ENCODE data around the gene GALNT9.
"Not testable (repeated sequence)": the region's sequence is repeated elsewhere in the genome, so short reads cannot be mapped to it uniquely, and the experiment has no call there.

Gene GALNT9

GRCh38 chr12:132279184-132279889 is 50.1 kb downstream of the GALNT9 start:
- no peak for DNase-seq (ENCODE audit: low read depth in 3 of 3)

DNA sequence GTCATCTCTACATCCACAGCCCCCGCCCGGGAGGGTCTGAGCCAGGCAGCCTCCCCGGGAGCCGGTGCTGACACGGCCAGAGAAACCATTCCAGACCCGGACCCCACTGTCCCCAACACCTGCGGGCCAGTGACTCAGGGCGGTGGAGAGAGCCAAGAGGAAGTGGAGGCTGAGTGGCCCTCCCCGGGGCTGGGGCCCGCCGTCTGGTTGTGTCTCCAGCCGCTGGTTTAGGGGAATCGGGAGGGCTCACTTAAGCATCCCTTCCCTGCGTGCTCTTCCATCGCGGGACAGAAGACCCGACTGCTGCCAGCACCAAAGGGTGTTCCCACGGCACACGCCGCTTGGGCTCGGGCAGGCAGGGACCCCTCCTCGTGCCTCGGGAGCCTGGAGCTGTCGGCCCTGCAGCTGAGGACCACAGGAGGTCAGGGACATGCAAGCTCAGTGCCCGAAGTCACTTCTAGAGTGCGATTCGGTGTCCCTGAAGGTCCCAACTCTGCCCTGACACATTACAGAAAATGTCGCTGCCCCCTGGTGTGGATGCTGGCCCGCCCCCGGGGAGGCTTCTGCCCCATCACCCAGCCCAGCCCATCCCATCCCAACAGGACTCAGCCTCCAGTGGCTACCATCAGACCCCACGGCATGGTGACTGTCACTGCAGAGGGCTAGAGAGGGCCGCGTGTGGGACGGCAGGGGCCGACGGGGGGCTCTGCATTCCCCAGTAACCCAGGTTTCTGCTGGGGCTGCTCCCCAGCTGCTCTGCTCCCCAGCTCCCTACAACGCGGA is 50.8 kb downstream of the GALNT9 start:
- no peak for DNase-seq (ENCODE audit: low read depth in 3 of 3)

- DNase-seq (ENCODE audit: low read depth in 3 of 3), result no peak
Observed at GRCh38 chr12:132277949-132278348, 51.4 kb downstream of the GALNT9 start.

DNA sequence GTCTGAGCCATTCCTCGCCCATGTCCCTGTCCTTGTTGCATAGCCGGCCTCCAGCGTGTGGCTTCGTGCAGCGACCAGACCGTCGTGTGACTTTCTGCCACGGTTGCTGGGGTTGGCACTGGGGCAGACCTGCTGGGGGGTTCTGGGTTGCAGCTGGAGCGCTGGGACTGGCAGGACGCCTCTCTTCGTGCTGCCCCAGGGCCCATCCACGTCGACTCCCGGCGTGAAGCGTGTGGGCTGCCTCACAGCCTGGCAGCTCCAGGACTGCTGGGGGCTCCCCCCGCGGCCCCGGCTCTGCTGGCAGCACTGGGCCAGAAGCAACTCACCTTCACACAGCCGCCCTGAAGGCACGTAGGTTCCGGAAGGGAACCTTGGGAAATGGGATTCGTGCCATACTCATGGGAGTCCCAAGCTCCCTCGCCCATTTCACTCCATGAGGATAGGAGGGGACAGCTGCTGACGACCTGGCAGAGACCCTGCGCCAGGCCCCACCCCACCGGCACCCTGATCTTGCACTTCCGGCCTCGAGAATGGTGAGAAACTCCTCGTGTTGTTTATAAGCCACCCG is 51.9 kb downstream of the GALNT9 start:
- DNase-seq (ENCODE audit: low read depth in 3 of 3), result no peak

DNA sequence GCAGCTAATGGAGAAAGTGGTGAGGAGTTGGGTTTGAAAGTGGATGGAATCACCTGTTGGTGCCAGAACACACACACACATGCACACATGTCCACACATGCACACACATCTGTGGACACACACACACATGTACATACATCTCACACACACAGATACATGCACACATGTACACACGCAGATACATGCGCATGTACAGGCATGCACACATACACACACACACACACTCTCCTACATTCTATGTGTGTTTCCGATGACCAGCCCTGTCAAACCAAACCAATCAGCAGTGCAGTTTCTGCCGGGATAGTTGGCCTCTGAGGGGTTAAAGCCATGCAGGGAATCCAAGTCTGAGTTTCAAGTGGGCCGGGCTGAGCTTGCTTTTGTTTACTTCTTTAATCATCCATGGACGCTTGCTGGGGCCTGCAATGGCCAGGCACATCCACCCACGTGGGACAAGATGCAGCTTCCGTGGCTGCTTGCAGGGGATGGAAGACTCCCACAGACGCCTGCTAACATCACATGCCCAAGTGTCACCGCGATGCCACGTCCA is 52.5 kb downstream of the GALNT9 start:
- DNase-seq (ENCODE audit: low read depth in 3 of 3), result no peak

DNA sequence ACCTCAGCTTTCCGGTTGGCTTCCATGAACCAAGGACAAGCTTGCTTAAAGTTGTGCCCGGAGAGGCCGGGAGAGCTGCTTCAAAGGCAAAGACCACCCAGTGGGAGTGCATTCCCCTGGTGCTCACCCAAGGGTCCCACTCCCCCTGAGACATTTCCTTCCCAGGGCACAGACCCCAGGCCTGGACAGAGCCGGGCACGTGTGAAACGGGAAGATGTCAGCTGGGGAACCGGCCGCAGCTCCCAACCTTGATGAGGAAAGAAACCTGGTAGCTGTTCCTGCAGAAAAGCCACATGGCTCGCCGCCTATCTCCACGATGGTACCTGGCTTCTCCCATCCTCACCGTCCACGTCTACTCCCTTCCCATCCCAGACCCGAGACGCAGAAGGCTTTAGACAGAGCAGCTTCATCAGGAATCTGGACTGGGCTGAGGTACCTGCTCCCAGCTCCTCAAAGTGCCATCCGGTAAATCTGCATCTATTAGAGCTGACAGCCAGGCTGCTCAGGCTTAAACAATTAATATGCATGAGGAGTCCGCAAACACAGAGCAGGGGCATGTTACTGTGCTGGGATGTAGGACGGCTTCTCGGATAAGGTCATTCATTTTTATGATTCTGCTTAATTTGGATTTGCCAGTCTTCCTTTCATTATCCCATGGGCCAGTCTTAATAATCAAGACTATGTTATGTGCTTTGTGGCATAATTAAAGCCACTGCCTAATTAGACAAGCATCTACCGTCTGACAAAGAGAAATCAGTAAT is 53.1 kb downstream of the GALNT9 start:
- no peak for DNase-seq (ENCODE audit: low read depth in 3 of 3)

- no peak for DNase-seq (ENCODE audit: low read depth in 3 of 3)
Observed at GRCh38 chr12:132275631-132276030, 53.8 kb downstream of the GALNT9 start.

- DNase-seq (ENCODE audit: low read depth in 3 of 3), result no peak
Observed at GRCh38 chr12:132275110-132275531, 54.3 kb downstream of the GALNT9 start.

GRCh38 chr12:132273992-132274334 is 55.4 kb downstream of the GALNT9 start:
- no peak for DNase-seq (ENCODE audit: low read depth in 3 of 3)

DNA sequence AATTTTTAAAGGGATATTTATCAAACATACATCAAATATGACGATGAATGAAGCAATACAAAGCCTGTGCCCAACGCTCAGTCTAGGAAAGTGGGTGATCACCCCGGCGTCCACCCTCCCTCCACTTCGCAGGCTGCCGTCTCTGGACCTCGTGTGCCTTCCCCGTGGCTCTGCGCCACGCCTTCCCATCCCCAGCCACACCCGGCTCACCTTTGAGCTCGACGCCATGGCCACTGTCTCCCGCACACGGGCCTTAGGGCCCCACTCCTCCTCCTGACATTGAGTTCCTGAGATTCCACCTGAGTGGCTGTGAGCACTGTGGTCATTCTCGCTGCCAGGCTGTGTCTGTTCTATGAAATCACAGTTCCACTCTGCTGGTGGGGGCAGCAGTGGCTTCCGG is 56.7 kb downstream of the GALNT9 start:
- DNase-seq (ENCODE audit: low read depth in 3 of 3), result no peak

DNA sequence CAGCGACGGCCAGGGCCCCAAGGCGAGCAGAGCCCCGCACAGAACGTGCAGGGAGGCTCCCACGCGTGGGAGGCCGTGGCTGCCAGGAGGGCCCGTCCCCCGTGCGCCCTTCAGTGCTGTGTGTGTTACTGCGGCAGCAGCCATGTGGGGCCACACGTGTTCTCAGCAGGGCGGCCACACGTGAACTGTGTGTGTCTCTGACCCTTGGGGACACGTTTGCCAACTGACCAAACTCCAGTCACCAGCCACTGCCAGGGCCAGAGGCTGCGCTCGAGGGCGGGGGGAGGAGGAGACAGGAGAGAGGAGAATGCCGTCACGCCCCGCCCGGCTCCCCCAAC is 57.7 kb downstream of the GALNT9 start:
- DNase-seq (ENCODE audit: low read depth in 3 of 3), result no peak

DNA sequence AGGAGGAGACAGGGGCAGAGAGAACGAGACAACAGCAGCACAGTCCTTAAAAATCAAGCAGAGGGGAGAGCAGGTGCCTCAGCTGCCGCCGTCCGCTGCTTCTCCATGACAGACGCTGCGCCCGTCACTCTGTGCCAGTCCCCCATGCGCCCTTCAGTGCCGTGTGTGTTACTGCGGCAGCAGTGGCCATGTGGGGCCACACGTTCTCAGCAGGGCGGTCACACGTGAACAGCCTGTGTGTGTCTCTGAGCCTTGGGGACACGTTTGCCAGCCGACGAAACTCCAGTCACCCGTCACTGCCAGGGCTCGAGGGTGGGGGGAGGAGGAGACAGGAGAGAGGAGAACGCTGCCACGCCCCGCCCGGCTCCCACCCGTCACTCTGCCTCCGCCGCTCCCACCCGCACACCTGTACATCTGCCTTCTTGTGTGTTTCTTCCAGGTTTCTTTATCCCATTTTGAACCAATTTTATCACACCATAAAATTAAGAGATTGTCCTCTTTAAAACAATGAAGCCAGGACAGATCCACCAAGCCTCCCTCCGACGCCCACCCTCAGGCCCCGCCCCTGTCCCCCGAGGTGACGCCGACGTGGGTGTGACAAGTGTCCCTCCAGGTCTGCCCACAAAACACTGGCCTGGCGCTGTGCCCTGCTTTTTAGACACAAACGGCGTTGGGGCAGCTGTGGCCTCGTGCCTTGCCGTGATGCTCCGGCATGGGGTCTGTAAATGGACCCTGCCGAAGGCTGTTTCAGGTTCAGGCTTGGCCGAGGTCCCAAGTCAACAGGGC is 58.2 kb downstream of the GALNT9 start:
- no peak for DNase-seq (ENCODE audit: low read depth in 3 of 3)

GRCh38 chr12:132270516-132270915 is 58.9 kb downstream of the GALNT9 start:
- DNase-seq (ENCODE audit: low read depth in 3 of 3), result no peak

DNA sequence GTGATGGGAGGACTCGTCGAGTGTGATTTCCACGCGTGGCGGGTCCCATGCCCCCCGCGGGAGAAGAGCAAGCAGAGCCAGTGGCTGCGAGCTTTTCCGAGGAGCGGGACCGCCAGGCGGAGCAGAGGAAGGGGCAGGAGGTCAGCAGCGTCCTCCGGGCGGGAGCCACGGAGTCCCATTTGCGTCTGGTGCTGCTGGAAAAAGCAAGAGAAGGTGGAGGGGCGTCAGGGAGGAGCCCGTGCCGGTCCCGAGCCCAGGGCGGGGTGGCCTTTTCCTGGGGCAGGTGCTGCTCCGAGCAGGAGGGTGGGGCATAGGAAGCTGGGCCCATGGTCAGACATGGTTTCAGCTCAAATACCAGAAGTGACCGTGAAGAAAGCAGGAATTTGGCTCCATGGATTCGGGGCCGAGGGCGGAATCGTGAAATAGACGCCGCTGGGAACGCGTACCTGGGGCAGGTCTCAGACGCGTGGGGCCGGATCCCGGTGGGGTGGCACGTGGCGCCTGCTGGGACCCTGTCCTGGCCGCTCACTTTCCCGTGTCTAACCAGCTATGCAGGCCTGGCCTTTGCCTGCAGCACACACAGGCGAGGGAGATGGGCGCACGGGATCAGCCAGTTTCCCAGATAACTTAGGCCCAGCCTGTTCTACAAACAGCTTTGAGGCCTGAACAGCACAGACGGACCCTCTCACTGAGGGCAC is 60.0 kb downstream of the GALNT9 start:
- DNase-seq (ENCODE audit: low read depth in 3 of 3), result no peak

DNA sequence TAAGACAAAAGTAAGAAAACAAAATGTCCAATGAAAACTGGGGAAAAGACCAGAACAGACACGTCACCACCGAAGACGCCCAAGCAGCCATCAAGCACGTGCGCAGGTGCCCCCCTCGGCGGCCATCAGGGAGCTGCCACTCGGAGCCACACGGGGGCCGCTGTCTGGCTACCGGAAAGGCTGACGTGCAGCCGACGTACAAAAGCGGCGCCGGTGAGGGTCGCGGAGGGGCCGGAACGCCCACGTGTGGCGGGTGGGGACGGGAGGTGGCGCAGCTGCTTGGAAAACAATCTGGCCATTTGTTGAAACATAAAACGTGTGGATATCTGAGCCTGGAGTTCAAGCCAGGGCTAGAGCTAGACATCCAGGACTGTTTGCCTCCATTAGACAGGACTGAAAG is 60.7 kb downstream of the GALNT9 start:
- no peak for DNase-seq (ENCODE audit: low read depth in 3 of 3)

- DNase-seq (ENCODE audit: low read depth in 3 of 3), result no peak
Observed at GRCh38 chr12:132267873-132268272, 61.5 kb downstream of the GALNT9 start.

DNA sequence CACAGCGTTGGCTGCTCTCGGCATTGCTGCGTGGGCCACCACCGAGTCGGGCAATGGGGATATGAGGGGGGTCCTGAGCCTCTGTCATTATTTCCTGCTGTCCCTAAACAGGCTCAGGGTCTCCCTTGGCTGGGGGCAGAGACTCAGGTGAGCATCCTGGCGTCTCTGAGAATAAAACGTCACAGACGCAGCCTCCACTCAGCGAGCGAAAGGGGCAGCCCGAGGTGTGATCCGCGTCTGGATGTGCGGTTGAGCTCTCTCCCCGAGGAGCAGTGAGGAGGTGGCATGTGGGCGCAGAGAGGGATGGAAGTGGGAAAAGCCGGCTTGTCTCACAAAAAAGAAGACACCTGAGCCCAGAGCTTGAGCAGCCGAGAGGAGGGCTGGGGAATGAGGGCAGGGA is 62.6 kb downstream of the GALNT9 start:
- DNase-seq (ENCODE audit: low read depth in 3 of 3), result no peak

DNA sequence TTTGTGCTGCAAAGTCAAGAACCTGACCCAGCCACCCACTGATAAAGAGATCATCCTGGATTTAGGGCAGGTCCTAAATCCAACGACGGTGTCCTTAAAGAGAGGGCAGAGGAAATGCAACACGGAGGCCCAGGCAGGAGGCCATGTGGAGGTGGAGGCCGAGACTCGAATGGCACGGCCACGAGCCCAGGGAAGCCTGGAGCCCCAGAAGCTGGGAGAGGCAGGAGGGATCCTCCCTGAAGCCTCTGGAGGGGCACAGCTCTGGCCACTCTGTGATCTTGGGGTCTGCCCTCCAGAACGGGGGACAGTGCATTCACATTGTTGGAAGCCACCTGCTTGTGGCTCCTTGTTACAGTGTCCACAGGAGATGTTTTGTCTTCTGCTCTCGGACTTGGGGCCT is 63.0 kb downstream of the GALNT9 start:
- DNase-seq (ENCODE audit: low read depth in 3 of 3), result no peak

GRCh38 chr12:132265822-132266221 is 63.6 kb downstream of the GALNT9 start:
- not testable (repeated sequence) for DNase-seq (ENCODE audit: low read depth in 3 of 3)

- no peak for DNase-seq (ENCODE audit: low read depth in 3 of 3)
Observed at GRCh38 chr12:132265056-132265800, 64.2 kb downstream of the GALNT9 start.

All from stimulated activated CD4-positive, alpha-beta T cell treated with anti-CD3 and anti-CD28 coated beads, TNF-alpha, amount 100 ng/mL, for 4 hours (primary cell).